Measurements from ENCODE around the gene DNAJB6.

DNAJB6 gene

GRCh38 chr7:157397036-157397720 lies 60.4 kb downstream of the DNAJB6 start:
- no peak for DNase-seq

GRCh38 chr7:157397731-157398691 lies 61.2 kb downstream of the DNAJB6 start:
- DNase-seq = no peak

GRCh38 chr7:157399086-157399687 lies 62.4 kb downstream of the DNAJB6 start:
- no peak for DNase-seq

- DNase-seq = no peak
These were observed 63.5 kb downstream of the DNAJB6 start for GRCh38 chr7:157400171-157400860.

- no peak for DNase-seq
These were observed 65.0 kb downstream of the DNAJB6 start for GRCh38 chr7:157401567-157402387.

- DNase-seq = no peak
These were observed 65.5 kb downstream of the DNAJB6 start for GRCh38 chr7:157402388-157402703.

GRCh38 chr7:157402911-157403534 lies 66.2 kb downstream of the DNAJB6 start:
- no peak for DNase-seq

- DNase-seq = no peak
These were observed 67.0 kb downstream of the DNAJB6 start for GRCh38 chr7:157403646-157404401.

GRCh38 chr7:157404845-157405481 lies 68.2 kb downstream of the DNAJB6 start:
- no peak for DNase-seq

- no peak for DNase-seq
These were observed 68.7 kb downstream of the DNAJB6 start for GRCh38 chr7:157405501-157405900.

- DNase-seq = no peak
These were observed 69.4 kb downstream of the DNAJB6 start for GRCh38 chr7:157405914-157406810.

- no peak for DNase-seq
These were observed 70.2 kb downstream of the DNAJB6 start for GRCh38 chr7:157406971-157407370.

- no peak for DNase-seq
These were observed 70.9 kb downstream of the DNAJB6 start for GRCh38 chr7:157407512-157408257.

- no peak for DNase-seq
These were observed 71.7 kb downstream of the DNAJB6 start for GRCh38 chr7:157408258-157409101.

GRCh38 chr7:157409149-157409752 lies 72.4 kb downstream of the DNAJB6 start:
- DNase-seq = no peak

- DNase-seq = no peak
These were observed 73.2 kb downstream of the DNAJB6 start for GRCh38 chr7:157409753-157410727.
